Fibroblast of skin of abdomen (primary cell): ENCODE measurements around the gene S100A9.
"Not testable (repeated sequence)": the region's sequence is repeated elsewhere in the genome, so short reads cannot be mapped to it uniquely, and the experiment has no call there.

Experiments
- DNase-seq: peaks from one replicate; pipeline ENCODE4 v3.0.0-alpha.2; 2013

The S100A9 gene

DNA sequence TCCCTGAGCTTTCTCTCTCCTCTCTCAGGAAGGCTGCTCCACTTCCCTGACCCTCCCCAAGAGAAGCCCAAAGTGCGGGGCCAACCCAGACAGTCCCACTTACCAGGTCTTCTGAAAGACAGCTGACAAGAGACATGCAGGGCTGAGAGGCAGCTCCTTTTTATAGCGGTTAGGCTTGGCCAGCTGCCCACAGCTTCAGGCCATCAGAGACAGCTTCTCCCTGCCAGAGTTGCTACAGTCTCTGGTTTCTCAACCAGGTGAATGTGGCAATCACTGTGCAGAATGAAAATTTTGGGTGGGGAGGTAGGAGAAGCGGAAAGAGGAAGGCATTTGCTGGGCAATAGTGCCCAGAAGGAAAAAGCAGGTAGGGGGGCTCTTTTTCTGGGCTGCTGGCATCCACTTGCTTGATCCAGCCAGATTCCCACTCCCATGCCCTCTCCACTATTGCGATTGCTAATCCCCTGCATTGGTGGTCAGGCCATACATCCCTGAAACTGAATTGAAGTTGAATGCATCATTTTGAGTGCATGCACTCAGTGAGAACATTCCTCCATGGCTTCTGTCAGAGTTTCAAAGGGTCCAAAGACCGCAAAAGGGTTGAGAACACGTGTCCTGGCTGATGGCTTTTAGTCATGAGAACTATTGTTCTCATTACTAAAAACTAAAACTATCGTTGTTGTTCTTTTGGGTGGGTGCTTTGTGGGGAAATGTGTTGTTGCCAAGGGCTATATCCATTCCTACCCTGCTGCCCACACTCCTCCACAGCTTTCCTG is 33.5 kb downstream of the S100A9 start, which contains the start of gene S100A8:
Gene S100A8, minus strand, starts transcription at position 136 of the 773 bp plus-strand sequence. CDS start 538 bp downstream, outside the sequence.
- no peak for DNase-seq

DNA sequence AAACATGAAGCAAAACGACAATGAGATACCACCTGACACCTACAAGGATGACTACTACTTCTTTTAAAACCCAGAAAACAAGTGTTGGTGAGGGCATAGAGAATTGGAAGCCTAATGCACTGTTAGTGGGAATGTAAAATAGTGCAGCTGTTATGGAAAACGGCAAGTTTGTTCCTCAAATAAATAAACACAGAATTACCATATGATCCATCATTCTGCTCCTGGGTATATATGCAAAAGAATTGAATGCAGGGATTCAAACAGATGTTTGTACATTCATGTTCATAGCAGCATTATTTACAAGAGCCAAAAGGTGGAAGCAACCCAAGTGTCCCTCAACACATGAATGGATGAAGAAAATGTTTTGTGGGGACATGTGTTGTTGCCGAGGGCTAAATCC is 34.6 kb downstream of the S100A9 start:
- no peak for DNase-seq

DNA sequence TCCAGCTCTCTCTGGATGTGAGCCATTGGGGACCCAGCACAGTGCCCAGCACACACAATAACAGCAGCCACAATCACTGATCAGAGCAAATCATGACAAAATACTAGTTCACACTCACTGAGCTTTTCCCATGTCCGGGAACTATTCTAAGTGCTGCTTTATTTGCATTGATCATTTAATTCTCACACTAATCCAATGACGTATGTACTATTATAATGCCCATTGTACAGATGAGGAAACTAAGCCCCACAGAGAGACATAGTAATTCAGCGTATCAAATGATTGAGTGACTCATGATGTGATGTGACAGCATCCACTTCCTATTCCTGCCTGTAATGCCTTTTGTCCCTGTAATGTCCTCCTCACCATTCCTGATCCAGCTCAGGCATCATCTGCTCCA is 35.2 kb downstream of the S100A9 start:
- DNase-seq, result no peak

DNA sequence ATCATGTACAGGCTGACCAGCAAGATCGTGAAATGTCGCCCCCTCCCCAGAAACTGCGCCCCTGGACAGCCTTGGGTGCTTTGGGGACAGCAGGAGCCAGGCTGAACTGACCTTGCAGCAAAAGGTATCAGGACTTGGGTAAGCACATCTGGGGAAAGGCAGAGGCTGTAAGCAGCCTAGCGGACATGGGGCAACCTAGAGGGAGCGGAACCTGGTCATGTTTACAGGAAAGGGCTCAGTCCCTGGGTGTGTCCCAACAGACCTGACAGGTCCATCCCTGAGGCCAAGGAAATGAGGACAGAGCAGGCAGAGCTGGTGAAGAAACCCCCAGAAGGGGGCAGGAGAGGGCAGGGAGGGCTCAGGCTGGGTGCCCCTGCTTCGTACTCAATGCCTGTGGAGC is 36.3 kb downstream of the S100A9 start:
- no peak for DNase-seq

DNA sequence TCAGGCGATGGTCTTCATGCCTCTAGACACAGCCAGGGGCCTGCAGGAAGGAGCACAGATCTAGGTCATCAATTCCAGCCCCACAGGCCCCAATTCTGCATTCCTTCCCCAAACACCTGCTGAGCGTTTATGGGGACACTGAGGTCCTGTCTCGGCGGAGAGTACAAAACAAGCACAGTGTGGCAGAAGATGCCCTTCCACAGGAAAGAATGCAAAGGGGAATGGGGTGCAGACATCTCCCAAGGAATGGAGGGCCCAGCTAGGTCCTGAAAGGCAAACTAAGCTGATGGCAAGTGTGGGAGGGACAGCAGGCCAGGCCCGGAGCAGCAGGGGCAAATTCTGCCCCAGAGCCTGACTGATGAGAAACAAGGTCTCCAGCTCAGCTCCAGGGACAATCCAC is 36.7 kb downstream of the S100A9 start:
- DNase-seq, result no peak

DNA sequence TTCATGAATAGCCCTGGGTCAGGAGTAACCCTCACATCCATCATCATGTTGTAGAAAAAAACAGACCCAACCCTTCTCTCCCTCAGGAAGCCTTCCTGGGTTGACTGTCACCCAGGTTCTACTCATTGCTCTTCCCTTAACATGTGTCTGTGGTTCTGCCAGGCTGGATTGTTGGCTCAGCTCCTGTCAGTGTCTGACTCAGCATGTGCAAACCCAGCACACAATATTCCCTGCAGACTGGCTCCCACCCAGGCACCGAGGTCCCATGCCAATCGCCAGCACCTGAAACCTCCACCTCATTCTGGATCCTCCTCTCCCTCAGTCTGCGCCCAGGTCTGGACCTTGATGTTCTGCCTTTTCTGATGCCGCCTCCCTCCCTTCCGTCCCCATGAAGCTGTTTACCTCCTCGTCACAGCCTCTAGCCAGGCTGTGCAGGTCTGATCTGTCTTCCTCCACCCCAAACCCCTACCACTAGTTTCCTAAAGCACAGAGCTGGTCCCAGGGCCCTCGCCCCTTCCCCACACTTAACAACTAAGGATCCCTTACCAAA is 37.6 kb downstream of the S100A9 start:
- DNase-seq, result no peak

DNA sequence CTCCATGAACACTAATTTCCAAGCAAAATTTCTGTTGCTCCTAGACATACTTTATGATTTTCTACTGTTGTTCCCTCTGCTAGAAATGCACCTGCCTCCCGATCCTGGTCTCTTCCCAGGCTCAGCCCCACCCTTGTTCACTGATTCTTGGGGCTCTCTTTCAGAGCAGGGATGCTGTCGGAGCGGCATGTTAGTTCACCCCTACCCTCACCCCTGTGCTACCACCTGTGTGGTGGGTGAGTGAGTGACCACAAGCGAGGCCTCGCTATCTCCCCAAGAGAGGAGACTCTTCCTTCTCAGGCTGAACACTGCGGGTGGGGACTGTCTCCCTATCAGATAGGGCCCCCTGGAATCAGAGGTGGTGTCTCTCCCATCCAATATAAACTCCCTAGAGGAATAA is 38.1 kb downstream of the S100A9 start:
- no peak for DNase-seq

DNA sequence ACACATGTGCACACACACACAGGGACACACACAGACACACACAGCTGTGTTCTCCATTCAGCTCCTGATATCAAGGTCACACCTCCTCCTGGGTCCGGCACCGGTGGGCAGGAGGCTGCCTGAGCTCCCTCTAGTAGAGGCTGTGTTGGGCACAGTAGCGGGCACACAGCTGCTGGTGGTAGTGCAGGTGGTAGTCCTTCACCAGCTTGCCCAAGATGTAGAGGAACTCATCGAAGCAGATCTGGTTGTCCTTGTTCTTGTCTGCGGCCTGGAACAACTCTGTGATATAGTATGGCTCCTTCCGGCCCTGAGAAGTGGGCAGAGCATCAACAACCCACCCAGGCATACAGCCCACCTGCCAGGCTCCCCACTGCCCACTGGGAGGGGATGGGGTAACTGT is 38.8 kb downstream of the S100A9 start:
- DNase-seq, result no peak

DNA sequence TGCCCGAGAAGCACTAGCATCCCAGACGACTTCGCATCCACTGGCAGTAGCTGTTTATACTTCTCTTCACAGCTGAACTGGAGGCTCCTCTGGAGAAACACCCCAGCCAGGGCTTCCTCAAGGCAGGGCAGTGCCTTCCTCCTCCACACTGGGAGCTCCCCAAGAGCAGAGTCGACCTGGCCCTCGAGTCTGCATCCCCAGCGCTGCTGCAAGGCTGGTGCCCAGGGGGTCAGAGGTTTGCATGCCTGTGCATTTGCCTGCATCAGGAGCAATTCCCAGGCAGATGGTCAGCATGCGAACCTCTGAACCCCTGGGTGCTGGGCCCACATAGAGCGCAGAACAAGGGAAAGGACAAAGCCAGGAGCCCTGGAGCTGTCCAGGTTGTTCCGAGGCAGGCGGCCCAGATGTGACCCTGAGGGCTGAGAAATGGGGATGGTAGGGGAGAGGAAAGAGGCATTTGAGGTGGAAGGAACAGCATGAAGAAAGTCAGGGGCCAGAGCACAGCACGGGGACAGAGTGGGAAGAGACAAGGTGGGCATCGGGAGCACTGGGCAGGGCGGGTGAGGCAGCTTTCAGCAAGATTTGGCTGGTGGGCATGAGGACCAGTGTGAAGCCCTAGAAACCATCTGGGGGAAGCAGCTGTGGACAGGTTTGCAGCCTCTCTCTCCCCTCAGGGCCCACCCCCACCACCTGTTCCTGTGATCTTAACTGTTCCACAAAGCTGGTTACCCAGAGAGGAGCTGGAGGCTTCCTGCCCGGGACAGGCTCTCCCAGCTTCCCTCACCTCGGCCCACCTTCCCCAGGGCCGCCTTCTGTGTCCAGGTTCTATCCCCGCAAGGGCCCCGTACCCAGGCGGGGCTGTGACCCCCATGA is 39.6 kb downstream of the S100A9 start:
- no peak for DNase-seq

DNA sequence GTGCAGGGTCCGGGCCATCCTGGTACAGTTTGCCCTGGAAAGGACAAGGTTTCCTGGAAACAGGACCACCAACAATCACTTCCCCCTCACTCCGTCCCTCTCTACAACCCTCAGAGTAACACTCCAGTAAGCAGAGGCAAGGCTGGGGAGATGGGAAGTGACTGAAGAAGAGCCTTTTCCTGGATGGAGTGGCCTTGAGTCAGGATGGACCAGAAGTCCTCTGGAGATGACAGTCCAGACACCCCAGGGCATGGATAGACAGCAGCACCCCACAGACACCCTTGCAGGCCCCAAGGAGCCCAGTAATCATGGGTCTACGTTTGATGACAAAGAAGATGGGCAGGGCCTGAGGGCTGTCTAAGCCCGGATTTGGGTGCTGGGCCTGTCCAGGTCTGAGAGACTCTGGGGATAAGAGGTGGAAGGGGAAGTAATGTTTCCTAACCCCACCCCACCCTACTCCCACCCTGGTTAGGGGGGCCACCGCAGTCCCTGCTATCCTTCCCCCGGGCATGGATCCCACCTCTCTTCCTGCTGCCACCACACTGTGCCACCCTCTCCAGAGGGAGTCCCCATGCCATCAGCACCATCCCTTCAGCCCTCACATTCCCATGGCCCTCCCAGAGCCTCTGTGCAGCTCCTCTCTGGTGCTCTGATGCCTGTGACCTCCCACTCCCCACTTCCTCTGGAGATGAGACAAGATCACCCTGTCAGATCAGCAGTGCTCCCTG is 40.4 kb downstream of the S100A9 start:
- DNase-seq, result no peak

DNA sequence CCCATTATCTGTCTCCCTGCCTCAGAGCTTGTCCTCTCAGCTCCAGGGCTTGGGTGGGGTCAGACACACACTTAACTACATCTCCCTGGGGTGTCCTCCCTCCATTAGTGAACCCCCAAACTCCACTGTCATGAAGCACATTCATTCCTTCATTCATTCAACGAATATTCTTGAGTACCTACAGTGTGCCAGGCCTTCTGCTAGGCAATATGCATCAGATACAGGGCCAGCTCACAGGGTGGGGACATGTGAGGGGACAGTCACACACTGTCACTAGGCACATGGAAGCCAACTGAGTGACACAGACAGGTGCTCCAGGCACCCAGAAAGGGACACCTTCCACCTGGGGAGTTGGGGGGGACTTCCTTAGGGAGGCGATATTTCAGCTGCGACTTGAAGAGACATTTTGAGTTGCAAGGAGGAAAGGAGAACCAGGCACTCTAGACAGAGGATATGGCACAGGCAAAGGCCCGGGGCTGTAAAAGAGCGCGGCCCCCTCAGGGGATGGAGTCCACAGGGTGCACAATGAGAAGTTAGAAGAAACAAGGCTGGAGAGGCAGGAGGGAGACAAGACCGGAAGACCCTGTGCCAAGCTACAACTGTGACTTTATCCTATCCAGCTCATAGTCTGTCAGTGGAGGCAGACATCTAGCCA is 41.9 kb downstream of the S100A9 start:
- no peak for DNase-seq

DNA sequence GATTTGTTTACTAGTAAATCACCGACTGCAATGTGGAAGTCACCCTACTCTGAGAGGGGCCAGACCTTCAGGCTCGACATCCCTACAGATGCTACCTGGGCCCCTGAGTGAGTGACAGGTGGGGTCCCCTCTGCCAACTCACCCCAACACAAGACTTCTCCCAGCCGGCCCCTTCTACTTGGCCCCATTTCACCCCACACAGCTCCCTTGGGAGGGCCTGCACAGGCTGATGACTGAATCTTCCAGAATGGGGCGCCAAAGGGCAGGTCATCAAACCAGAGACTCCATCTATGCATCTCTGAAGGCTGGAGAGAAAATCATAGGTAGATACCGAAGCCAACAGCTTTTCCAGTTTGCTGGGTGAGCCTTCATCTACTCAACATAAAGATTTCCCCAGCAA is 42.6 kb downstream of the S100A9 start:
- no peak for DNase-seq

DNA sequence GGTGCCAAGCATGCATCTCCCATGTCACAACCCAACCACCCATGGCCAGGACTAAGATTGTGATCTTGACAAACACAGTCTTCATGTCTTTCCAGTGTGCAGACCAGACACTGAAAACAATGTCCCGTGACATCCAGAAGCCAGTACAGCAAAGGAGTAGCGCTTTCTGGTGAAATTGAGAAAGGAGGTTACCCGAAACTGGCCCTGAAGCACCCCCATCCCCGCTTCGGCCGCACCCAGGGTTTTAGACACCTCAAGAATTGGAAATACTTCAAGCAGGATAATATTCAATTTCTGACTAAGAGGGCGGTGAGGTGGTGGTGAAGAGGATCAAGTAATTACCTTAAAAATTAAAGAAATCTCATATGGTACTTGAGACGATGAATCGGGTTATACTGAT is 43.8 kb downstream of the S100A9 start:
- no peak for DNase-seq

DNA sequence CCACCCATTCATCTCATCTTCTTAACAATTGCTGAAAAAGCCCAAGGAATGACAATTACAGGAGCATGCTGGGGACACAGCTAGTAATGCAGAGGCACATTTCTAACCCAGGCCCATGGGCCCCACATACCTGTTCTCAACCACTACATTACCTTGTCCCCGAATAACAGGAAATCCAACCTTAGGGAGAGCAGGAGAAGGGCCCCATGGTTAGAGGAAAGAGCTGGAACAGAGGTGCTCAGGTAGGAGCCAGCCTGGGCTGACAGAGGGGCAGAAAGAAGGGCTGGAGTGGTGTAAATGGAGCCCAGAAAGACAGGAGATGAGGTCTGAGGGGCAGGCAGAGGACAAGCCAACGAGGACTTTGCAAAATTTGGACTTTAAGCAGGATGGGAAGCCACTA is 44.6 kb downstream of the S100A9 start:
- DNase-seq, result no peak

DNA sequence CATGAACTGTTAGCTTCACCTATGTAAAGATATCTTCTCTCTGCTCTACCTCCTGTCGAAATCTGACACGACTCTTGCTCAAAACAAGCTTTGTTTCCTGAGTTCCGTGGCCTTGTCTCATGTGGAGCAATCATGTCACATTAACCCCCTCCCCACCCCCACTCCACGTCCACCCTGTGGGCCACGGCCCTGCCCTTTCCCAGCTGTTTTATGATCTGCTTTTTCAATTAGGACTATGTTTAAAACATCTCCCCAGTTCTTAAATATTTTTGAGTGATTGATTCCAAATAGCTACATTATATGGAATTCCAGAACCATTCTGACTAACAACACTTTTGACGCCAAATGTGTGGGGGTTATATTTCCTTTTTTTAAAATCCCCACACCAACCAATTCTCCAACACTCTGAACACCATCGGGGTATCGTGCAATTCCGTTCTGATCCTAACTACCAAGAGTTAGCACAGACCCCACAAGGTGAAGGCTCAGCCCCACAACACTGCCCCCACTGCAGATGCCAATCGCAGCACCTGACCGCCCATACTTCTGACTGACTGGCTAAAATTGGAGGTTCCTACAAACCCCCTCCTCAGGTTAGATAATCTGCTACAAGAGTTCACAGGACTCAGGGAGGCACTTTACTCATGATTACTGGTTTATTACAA is 45.9 kb downstream of the S100A9 start:
- no peak for DNase-seq

DNA sequence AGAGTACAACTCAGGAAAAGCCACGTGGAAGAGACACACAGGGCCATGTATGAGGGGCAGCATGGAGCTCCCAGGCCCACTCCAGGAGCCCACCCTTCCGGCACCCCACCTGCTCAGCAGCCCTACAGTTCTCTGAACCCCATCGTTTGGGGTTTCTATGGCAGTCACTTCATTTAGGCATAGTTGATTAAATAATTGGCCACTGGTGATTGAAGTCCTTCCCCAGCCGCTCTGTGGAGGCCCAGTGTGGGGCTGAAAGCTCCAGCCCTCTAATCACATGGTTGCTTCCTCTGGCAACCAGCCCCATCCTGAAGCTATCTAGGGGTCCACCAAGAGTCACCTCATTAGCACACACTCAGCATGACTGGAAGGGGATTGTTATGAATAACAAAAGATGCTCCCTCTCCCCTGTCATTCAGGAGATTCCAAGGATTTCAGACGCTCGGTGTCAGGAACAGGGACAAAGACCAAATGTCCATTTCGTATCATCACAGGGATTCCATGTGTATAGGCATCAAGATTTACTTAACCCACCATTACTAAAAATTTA is 46.5 kb downstream of the S100A9 start:
- DNase-seq, result no peak

DNA sequence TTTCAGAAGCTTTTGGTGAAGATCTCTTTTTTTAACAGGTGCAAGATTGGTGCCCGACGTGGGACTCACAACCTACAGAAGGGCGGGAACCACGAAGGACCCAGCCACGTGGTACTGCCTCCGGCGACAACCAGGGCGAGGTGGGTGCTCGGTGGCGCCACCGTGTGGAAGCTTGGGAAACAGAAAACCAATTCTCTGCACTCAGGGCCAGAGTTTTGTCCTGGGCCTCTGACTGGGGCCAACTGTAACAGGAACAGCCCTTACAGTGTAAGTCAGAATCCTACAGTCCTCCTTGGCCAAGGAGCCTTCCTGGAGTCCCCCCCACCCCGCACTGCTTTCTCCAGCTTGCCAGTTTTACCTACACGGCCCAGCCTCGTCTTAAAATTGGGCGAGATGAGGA is 47.1 kb downstream of the S100A9 start:
- no peak for DNase-seq

DNA sequence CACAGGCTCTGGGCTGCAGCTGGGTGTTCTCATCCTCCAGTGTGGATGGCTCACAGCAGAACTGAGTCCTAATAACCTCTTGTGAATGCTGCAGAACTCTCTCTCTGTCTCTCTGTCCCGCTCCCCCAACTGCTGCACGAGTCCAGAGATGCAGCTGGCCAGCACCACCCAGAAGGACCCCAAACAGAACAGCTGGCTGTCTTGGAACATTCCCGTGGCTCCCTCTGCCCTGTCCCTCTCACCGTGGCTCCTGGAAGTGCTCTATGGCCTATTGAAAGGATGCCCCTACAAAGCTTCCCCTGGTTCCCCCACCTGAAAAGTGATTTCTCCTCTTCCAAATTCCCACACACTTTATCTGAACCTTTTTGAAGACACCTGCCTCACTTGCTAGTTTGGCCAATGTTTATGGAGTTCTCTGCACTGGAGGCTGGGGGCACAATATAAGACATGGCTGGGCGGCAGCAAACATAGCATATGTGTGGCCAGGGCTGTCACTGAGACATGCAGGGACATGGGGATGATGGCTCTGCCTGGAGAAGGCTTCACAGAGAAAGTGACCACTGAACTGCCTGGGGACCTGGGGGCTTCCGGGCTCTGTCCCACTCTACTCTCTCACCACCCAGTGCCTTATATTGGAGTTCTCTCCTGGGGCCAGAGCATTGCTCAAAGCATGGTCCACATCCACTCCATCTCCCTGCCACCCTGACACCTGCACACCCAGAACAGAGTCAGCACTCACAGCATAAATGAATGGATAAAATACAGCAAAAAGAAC is 48.4 kb downstream of the S100A9 start:
- DNase-seq, result not testable (repeated sequence)

DNA sequence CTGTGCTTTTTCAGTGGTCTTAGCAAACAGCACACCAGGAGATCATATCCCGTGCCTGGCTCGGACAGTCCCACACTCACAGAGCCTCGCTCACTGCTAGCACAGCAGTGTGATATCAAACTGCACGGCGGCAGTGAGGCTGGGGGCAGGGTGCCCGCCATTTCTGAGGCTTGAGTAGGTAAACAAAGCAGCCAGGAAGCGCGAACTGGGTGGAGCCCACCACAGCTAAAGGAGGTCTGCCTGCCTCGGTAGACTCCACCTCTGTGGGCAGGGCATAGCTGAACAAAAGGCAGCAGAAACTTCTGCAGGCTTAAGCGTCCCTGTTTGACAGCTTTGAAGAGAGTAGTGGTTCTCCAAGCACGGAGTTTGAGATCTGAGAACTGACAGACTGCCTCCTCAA is 49.6 kb downstream of the S100A9 start:
- not testable (repeated sequence) for DNase-seq
